ENCODE data around the gene MSL1. TPM values are rescaled to one million over a fixed set of nuclear protein-coding genes. Genes with fewer than 3 reads are reported as not detected.

Gene MSL1
- total and polyA plus RNA-seq, 2 of the 13 experiments (the other 11 are each of a cell fraction or from before 2014, with no cell fraction given), result 63.8 to 88.5 TPM

DNA sequence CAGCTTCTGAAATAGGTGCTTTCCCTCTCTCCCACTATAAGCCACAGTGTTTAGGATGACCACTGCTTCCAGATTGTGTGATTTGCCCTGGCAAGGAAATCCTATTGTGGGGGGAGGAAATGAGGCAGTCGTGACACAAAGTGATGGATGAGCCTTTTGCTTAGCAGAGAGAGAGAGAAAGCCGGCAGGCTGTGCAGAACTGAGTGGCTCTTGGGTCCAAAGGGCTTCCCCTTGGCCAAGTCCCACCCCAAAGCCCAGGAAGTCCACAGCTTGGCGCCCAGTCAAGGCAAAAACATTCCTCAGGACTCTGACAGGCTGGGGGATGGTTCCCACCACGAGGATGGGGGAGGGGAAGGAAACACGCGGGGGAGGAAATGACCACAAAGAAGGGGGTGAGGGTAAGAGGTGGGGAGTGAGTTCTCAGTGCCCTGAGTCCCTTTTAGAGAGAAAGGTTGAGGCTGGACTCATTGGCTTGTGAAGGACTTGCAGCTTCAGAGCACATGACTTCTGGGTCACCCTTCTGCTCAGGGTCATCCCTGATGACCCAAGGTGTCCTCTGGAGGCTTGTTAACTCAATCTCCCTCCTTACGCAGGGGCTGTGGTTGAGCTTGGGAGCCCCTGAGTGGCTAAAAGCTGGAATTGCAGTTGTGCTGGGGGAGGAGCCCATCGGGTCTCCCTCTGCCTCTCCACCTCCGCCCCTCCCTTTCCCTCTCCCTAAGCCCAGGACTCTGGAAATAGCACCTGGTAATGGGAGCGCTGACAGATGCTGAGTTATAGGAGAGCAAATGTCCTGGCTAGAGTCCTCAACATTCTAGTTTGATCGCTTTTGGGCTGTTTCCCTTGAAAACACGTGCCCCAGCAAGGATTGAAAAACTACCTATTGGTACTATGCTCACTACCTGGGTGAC, 10.3 kb upstream of the MSL1 start:
- Histone ChIP-seq H2AFZ (ENCODE audit: low read length) (no peak overlapping the region), H3K27ac (ENCODE audit: extremely low read length, insufficient read depth, low read length) (peak overlapping the region; percentile 67), H3K9me3 (ENCODE audit: low read length) (no peaks in the 10 kb centered on the region), H4K20me1 (ENCODE audit: insufficient read depth, low read length) (no peaks in the 10 kb centered on the region), H3K4me3 (replicated peaks in 1 of 3; ENCODE audit: insufficient read depth in 1 of 3, low read depth in 2 of 3, low read length in 3 of 3) (peak overlapping the region; percentile 24 to 67 (median 37)), H3K4me2 (ENCODE audit: low read depth, low read length) (peak overlapping the region; percentile 93), H3K4me1 (ENCODE audit: insufficient read depth, low read length) (peaks cover 99% of the 10 kb centered on the region), H3K79me2 (ENCODE audit: insufficient read depth, low read length) (no peaks in the 10 kb centered on the region), H3K9ac (ENCODE audit: insufficient read depth, low read depth, low read length) (peak overlapping the region; percentile 60), H3K36me3 (replicated peaks in 1 of 2; ENCODE audit: control insufficient read depth in 1 of 2, insufficient read depth in 2 of 2, low read length in 2 of 2) (no peaks in the 10 kb centered on the region), H3K27me3 (ENCODE audit: control insufficient read depth in 1 of 2, insufficient read depth in 2 of 2, low read length in 2 of 2) (no peaks in the 10 kb centered on the region; a peak in 1 of 5 replicates)
- no TSS peak for BruUV-seq (replicated peaks)
- peak; percentile 77 for FAIRE-seq
- POLR2A ChIA-PET, result interaction anchor here (0.6 to 7.3 kb wide), 24 partner anchors 11 to 177 kb away, joined by 3 to 568 read pairs (median 6); partner anchors contain the start of genes CASC3, CDC6, CSF3 and MED24
- peak; percentile 95 for DNase-seq (ENCODE audit: low spot score)
- CTCF ChIA-PET (ENCODE audit: low intra/inter-chr PET ratio, low total read pairs), result interaction anchor here (0.7 to 2.4 kb wide), 11 partner anchors 10 to 98 kb away, joined by 3 to 31 read pairs (median 4); partner anchors contain the start of gene THRA
- ATAC-seq, result peak; percentile 66
- 2% methylated on average over 12 of the region's 12 CpGs for WGBS (ENCODE audit: low lambda C conversion rate)
- in situ Hi-C loops (cut with HindIII; ENCODE audit: extremely low pct_ligation_motif_present, low pct_unique_long_range_greater_than_20kb) (loop anchor here (5.0 kb wide), 1 partner anchor 56 kb away; no protein-coding TSS in a partner anchor), intact Hi-C loops (cut with micrococcal nuclease; ENCODE audit: unreplicated experiment) (loop anchor here (1.0 kb wide), 1 partner anchor 48 kb away; no protein-coding TSS in a partner anchor)
- TF ChIP-seq, protein P1, sequence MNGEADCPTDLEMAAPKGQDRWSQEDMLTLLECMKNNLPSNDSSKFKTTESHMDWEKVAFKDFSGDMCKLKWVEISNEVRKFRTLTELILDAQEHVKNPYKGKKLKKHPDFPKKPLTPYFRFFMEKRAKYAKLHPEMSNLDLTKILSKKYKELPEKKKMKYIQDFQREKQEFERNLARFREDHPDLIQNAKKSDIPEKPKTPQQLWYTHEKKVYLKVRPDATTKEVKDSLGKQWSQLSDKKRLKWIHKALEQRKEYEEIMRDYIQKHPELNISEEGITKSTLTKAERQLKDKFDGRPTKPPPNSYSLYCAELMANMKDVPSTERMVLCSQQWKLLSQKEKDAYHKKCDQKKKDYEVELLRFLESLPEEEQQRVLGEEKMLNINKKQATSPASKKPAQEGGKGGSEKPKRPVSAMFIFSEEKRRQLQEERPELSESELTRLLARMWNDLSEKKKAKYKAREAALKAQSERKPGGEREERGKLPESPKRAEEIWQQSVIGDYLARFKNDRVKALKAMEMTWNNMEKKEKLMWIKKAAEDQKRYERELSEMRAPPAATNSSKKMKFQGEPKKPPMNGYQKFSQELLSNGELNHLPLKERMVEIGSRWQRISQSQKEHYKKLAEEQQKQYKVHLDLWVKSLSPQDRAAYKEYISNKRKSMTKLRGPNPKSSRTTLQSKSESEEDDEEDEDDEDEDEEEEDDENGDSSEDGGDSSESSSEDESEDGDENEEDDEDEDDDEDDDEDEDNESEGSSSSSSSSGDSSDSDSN (CRISPR knock-in tag; IDR thresholded peaks at IDR 0.05), result peak; percentile 73; the same call in 1 of the 2 replicates
- TF ChIP-seq HOXA7 (CRISPR knock-in tag; IDR thresholded peaks at IDR 0.05), result no peak
- TF ChIP-seq, protein P2, sequence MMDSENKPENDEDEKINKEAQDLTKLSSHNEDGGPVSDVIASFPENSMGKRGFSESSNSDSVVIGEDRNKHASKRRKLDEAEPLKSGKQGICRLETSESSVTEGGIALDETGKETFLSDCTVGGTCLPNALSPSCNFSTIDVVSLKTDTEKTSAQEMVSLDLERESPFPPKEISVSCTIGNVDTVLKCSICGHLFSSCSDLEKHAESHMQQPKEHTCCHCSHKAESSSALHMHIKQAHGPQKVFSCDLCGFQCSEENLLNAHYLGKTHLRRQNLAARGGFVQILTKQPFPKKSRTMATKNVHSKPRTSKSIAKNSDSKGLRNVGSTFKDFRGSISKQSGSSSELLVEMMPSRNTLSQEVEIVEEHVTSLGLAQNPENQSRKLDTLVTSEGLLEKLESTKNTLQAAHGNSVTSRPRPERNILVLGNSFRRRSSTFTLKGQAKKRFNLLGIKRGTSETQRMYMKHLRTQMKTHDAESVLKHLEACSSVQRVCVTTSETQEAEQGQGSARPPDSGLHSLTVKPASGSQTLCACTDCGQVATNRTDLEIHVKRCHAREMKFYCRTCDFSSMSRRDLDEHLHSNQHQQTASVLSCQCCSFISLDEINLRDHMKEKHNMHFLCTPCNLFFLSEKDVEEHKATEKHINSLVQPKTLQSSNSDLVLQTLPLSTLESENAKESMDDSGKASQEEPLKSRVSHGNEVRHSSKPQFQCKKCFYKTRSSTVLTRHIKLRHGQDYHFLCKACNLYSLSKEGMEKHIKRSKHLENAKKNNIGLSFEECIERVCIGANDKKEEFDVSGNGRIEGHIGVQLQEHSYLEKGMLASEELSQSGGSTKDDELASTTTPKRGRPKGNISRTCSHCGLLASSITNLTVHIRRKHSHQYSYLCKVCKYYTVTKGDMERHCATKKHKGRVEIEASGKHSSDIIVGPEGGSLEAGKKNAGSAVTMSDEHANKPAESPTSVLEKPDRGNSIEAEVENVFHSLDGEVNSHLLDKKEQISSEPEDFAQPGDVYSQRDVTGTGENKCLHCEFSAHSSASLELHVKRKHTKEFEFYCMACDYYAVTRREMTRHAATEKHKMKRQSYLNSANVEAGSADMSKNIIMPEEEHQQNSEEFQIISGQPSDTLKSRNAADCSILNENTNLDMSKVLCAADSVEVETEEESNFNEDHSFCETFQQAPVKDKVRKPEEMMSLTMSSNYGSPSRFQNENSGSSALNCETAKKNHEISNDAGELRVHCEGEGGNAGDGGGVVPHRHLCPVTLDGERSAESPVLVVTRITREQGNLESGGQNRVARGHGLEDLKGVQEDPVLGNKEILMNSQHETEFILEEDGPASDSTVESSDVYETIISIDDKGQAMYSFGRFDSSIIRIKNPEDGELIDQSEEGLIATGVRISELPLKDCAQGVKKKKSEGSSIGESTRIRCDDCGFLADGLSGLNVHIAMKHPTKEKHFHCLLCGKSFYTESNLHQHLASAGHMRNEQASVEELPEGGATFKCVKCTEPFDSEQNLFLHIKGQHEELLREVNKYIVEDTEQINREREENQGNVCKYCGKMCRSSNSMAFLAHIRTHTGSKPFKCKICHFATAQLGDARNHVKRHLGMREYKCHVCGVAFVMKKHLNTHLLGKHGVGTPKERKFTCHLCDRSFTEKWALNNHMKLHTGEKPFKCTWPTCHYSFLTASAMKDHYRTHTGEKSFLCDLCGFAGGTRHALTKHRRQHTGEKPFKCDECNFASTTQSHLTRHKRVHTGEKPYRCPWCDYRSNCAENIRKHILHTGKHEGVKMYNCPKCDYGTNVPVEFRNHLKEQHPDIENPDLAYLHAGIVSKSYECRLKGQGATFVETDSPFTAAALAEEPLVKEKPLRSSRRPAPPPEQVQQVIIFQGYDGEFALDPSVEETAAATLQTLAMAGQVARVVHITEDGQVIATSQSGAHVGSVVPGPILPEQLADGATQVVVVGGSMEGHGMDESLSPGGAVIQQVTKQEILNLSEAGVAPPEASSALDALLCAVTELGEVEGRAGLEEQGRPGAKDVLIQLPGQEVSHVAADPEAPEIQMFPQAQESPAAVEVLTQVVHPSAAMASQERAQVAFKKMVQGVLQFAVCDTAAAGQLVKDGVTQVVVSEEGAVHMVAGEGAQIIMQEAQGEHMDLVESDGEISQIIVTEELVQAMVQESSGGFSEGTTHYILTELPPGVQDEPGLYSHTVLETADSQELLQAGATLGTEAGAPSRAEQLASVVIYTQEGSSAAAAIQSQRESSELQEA (CRISPR knock-in tag; IDR thresholded peaks at IDR 0.05; ENCODE audit: not compliant biosample characterization), result peak; percentile 28
- no peak for TF ChIP-seq GPN1 (CRISPR knock-in tag; IDR thresholded peaks at IDR 0.05; ENCODE audit: borderline replicate concordance)
- no peak; the same call in 1 of the 2 replicates for TF ChIP-seq FOXJ3 (CRISPR knock-in tag; IDR thresholded peaks at IDR 0.05; ENCODE audit: borderline replicate concordance)
- peak; percentile 73 for TF ChIP-seq ZNF746 (CRISPR knock-in tag; IDR thresholded peaks at IDR 0.05)
